Measurements from ENCODE around the gene D2HGDH.
"Not testable (repeated sequence)": the region's sequence is repeated elsewhere in the genome, so short reads cannot be mapped to it uniquely, and the experiment has no call there.

Gene D2HGDH

GRCh38 chr2:241777686-241778627, 43.5 kb downstream of the D2HGDH start:
- Histone ChIP-seq H3K4me2 (ENCODE audit: insufficient read depth, low read length) (no peak overlapping the region), H3K27ac (ENCODE audit: low read length) (no peak overlapping the region), H3K79me2 (ENCODE audit: insufficient read depth, low read length) (no peaks in the 10 kb centered on the region), H3K27me3 (ENCODE audit: insufficient read depth, low read length, poor library complexity) (no peaks in the 10 kb centered on the region), H4K20me1 (ENCODE audit: insufficient read depth, low read length) (no peaks in the 10 kb centered on the region), H3K9me3 (ENCODE audit: insufficient read depth, low read length, severe bottlenecking) (peaks cover 20% of the 10 kb centered on the region), H2AFZ (ENCODE audit: low read depth, low read length) (no peak overlapping the region), H3K9ac (ENCODE audit: low read depth, low read length) (no peak overlapping the region), H3K4me1 (ENCODE audit: insufficient read depth, low read length) (no peaks in the 10 kb centered on the region), H3K36me3 (ENCODE audit: insufficient read depth, low read length) (no peaks in the 10 kb centered on the region), H3K4me3 (ENCODE audit: low read depth in 1 of 2, low read length in 2 of 2) (no peak overlapping the region)
- DNase-seq (no peak), ATAC-seq (ENCODE audit: insufficient read depth, low read depth) (no peak)
- no peak for TF ChIP-seq EZH2 (IDR thresholded peaks at IDR 0.05; ENCODE audit: borderline replicate concordance, low read depth, low read length, severe bottlenecking)
- TF ChIP-seq CTCF (IDR thresholded peaks at IDR 0.05; ENCODE audit: borderline replicate concordance, extremely low read depth, low read length, poor library complexity, severe bottlenecking): no peak

DNA sequence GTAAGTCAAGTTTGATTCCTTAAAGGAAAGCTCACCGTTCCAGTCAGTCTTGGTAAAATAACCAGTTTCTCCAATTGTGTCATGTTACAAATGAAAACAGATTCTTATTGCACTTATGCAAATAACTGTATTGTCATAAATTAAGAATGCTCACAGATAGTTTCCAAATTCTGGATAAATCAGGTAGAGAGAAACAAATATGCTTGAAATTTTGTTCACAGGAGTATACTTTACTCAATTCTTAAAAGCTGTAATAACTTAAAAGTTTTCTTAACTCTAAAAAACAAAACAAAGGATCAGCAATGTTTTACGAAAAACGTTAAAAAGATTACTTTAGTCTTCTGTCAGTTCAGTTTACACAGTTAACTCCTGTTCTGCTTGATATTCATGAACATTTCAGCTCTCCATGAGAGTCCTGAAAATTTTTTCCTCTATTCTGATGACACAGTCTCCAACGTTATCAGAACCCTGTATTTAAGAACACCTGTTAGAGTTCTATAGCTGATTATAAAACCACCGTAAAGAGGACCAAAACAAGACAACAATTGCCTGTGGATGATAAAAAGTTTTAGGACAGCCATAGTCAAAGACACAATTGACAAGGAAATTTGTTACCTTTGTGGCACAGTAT, 46.6 kb downstream of the D2HGDH start:
- Histone ChIP-seq H3K27ac (ENCODE audit: low read length) (no peak overlapping the region), H4K20me1 (ENCODE audit: insufficient read depth, low read length) (no peaks in the 10 kb centered on the region), H3K36me3 (ENCODE audit: insufficient read depth, low read length) (no peaks in the 10 kb centered on the region), H3K4me1 (ENCODE audit: insufficient read depth, low read length) (no peaks in the 10 kb centered on the region), H3K9ac (ENCODE audit: low read depth, low read length) (no peak overlapping the region), H3K9me3 (ENCODE audit: insufficient read depth, low read length, severe bottlenecking) (peaks cover 20% of the 10 kb centered on the region), H3K79me2 (ENCODE audit: insufficient read depth, low read length) (no peaks in the 10 kb centered on the region), H3K27me3 (ENCODE audit: insufficient read depth, low read length, poor library complexity) (no peaks in the 10 kb centered on the region), H3K4me2 (ENCODE audit: insufficient read depth, low read length) (no peak overlapping the region), H3K4me3 (ENCODE audit: low read depth in 1 of 2, low read length in 2 of 2) (no peak overlapping the region), H2AFZ (ENCODE audit: low read depth, low read length) (no peak overlapping the region)
- DNase-seq: no peak
- no peak for ATAC-seq (ENCODE audit: insufficient read depth, low read depth)
- TF ChIP-seq CTCF (IDR thresholded peaks at IDR 0.05; ENCODE audit: borderline replicate concordance, extremely low read depth, low read length, poor library complexity, severe bottlenecking): no peak
- no peak for TF ChIP-seq EZH2 (IDR thresholded peaks at IDR 0.05; ENCODE audit: borderline replicate concordance, low read depth, low read length, severe bottlenecking)

- not testable (repeated sequence) for H3K36me3 ChIP-seq (ENCODE audit: insufficient read depth, low read length); H3K79me2 ChIP-seq (ENCODE audit: insufficient read depth, low read length); H2AFZ ChIP-seq (ENCODE audit: low read depth, low read length); H3K9ac ChIP-seq (ENCODE audit: low read depth, low read length); H3K27me3 ChIP-seq (ENCODE audit: insufficient read depth, low read length, poor library complexity); ATAC-seq (ENCODE audit: insufficient read depth, low read depth); H3K4me1 ChIP-seq (ENCODE audit: insufficient read depth, low read length); H3K4me2 ChIP-seq (ENCODE audit: insufficient read depth, low read length); H4K20me1 ChIP-seq (ENCODE audit: insufficient read depth, low read length); DNase-seq; H3K4me3 ChIP-seq (ENCODE audit: low read depth in 1 of 2, low read length in 2 of 2); H3K27ac ChIP-seq (ENCODE audit: low read length)
- H3K9me3 ChIP-seq (ENCODE audit: insufficient read depth, low read length, severe bottlenecking): peaks cover 20% of the 10 kb centered on the region
Observed at GRCh38 chr2:241782053-241782452, 47.6 kb downstream of the D2HGDH start.

- Histone ChIP-seq H4K20me1 (ENCODE audit: insufficient read depth, low read length) (no peaks in the 10 kb centered on the region), H3K27me3 (ENCODE audit: insufficient read depth, low read length, poor library complexity) (no peaks in the 10 kb centered on the region), H3K9me3 (ENCODE audit: insufficient read depth, low read length, severe bottlenecking) (no peaks in the 10 kb centered on the region), H3K4me1 (ENCODE audit: insufficient read depth, low read length) (no peaks in the 10 kb centered on the region), H3K27ac (ENCODE audit: low read length) (no peak overlapping the region), H3K9ac (ENCODE audit: low read depth, low read length) (no peak overlapping the region), H3K79me2 (ENCODE audit: insufficient read depth, low read length) (no peaks in the 10 kb centered on the region), H3K36me3 (ENCODE audit: insufficient read depth, low read length) (no peaks in the 10 kb centered on the region), H3K4me3 (ENCODE audit: low read depth in 1 of 2, low read length in 2 of 2) (no peak overlapping the region), H2AFZ (ENCODE audit: low read depth, low read length) (no peak overlapping the region), H3K4me2 (ENCODE audit: insufficient read depth, low read length) (no peak overlapping the region)
- DNase-seq (no peak), ATAC-seq (ENCODE audit: insufficient read depth, low read depth) (no peak)
- no peak for TF ChIP-seq EZH2 (IDR thresholded peaks at IDR 0.05; ENCODE audit: borderline replicate concordance, low read depth, low read length, severe bottlenecking)
- no peak for TF ChIP-seq CTCF (IDR thresholded peaks at IDR 0.05; ENCODE audit: borderline replicate concordance, extremely low read depth, low read length, poor library complexity, severe bottlenecking)
Observed at GRCh38 chr2:241788135-241788534, 53.7 kb downstream of the D2HGDH start.
